Measurements from ENCODE around the gene FAM168B. TPM values are rescaled to one million over a fixed set of nuclear protein-coding genes. Genes with fewer than 3 reads are reported as not detected.

The FAM168B gene
- polyA plus RNA-seq, 5 donors, result 76.1 to 92.4 (median 86.7) TPM

DNA sequence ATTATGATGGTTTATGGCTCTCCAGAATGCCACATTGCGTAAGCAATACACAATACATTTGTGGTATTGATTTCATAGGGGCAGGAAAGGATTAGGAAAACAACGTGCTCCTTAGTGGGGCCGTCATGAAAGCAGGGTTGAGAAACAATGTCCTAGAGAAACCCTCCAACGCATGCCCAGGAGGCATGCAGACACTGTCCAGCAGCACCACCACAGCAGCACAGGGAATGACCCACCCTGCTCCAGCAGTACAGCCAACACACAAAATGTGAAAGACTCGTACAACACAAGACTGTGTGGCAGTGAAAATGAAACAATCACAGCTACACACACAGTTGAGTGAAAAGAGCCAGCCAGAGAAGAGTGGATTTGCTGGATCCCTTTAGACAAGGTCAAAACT lies 66.3 kb downstream of the FAM168B start:
- DNase-seq, result no peak

DNA sequence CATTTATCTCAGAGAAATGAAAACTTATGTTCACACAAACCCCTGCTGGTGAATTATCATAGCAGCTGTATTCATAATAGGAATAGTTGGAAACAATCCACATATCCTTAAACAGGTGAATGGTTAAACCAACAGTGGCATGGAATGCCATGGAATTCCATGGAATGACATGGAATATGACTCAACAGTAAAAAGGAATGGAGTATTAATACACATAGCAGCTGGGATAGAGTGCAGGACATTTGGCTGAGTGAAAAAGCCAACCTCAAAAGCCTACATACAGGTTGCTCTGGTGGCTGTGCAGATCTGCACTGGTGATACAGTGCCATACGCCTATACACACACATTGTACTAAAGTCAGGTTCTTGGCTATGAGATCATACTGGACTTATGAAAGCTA lies 69.5 kb downstream of the FAM168B start:
- DNase-seq, result no peak

DNA sequence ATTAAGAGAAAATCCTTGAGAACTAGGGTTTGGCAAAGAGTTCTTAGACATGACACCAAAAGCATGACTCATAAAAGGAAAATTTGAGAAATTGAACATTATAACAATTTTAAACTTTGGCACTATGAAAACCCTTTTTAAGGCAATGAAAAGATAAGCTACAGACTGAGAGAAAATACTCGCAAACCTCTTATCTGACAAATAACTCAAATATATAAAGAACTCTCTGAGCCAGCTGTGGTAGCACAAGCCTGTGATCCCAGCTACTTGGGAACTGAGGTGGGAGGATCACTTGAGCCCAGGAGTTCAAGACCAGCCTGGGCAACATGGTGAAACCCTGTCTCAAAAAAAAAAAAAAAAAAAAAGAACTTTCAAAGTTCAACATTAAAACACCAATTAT lies 70.5 kb downstream of the FAM168B start:
- DNase-seq, result no peak

DNA sequence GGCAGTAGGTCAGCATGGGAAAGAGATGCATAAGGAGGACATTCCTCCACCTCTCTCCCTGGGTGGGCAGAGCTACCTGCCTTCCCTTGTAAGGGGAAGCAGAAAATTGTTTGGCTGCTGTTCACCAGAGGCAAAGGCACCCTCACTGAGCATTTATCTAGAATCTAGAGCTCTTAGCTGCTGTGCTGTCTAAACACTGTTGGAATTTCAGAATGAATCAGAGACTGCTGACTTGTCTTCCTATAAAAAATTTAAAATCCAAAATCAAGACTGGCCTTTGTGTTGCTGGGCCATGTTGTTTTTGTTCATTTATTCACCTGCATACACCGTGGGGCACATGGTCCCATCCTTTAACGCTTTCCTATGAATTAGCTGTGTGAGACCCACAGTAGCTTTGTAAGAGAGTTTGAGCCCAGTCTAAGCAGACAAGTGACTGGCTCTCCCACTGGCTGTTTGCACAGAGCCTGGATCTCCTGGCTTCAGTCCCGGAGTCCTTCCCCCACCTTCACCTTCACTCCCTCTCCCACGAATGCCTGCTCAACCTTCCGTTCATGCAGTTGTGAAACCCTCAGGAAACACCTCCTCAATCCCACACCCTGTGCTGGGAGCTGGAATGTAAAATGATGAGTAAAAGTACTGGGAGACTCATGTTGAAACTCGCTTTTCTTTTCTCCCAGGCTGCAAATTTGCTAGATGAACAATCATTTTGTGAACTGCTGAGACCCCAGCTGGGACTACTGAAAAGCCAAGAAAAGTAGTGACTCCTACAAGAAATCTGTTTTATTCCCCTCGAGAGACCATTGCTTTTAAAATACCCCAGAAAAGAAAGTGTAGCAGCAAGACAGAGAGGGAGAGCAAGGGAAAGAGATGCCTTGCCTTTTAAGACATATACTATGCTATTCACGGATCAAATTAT lies 76.2 kb downstream of the FAM168B start:
- DNase-seq, result no peak

DNA sequence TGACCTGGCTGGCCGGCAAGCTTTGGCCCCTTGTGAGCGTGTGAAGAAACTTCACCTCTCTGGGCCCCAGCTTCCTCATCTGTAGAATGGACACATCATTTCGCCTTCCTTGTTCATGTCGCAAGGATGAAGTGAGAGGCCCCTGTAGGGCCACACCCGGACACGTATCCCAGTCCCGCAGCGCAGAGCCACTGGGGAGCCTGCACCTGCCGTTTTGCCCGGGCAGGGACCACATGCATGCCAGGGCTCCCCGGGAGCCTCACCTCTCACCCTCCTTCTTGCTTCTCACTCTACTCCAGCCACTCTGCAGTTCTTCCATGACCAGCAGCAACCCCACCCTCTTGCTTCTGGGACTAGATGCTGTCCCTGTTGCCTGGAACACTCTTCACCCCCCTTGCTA lies 77.5 kb downstream of the FAM168B start:
- no peak for DNase-seq

DNA sequence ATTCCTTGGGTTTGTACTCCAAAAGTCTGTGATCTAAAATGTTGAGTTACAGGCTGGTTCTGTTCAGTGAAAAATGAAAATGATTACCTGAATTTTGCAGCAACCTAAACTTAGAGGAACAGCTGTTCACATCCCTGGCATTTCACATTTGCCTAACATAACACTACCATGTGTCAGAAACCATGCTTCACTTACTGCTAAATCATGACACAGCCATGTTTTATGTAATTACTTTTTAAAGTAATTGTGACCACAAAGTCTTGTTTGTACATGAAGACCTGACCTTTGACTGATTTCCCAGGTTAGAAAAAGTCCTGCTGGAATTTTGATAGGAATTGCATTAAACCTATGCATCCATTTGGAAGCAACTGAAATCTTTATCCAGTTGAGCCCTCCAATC lies 79.1 kb downstream of the FAM168B start:
- DNase-seq, result no peak

DNA sequence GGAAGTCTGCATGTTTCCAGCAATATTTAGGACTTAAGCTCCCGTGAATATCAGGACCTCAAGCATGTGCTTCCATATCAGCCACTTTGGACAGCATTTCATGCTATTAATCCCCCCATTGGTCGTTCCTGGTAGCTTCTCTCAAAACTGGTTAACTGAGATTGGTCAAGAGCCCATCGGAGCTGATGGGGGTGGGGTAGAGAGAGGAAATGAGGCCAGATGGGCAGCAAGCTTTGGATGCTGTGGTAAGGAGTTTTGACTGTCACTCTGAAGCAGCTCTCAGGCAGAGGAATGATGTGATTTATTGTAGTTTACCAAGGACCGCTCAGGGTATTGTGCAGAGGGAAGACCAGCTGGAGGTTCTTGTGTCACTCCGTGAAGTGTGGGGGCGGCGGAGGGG lies 81.8 kb downstream of the FAM168B start:
- DNase-seq, result no peak

DNA sequence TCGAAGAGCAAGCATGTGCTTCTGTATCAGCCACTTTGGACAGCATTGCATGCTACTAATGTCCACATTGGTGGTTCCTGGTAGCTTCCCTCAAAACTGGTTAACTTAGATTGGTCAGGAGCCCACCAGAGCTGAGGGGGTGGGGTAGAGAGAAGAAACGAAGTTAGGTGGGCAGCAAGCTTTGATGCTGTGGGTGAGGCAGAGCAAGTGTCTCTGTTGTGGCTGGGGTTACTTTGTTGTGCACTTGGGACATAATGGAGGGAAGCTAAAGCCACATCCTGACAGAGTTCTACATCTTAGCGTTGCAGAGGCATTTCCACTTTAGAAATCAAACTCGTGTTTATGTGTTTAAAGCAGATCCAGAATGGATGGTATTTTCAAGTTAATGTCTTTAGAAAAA lies 82.7 kb downstream of the FAM168B start:
- DNase-seq, result no peak

DNA sequence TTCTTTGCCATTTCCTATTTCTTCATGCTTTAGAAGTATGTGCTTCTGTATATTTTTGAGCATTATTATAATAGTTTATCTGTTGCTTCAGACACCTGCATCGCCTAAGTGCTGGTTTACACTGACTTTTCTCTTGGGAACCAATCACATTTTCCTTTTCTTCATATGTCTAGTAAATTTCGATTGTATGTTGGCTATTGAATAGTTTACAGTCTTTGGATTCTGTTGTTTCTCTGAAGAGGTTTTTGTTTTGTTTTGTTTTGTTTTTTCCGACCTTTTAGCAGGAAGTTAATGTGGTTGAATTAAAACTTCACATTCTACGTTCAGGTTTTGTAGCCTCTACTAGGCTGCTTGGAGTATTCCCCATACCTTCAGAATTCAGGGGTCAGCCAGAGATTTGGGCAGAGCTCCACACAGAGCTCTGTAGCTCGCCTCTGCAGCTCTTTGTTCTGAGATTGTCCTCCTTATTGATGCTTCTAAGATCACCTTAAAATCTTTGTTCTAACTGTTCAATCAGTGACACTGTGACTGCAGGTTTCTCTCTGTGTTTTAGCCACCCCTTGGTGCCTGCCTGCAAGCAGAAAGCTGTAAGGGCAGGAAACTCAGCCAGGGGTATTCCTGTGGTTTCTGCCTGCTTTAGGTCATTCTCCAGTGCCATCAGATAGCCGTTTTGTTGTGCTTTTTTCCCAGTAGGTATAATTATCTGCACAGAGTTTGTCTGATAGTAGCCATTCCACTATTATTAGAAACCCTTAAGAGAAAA lies 83.4 kb downstream of the FAM168B start:
- DNase-seq, result no peak

DNA sequence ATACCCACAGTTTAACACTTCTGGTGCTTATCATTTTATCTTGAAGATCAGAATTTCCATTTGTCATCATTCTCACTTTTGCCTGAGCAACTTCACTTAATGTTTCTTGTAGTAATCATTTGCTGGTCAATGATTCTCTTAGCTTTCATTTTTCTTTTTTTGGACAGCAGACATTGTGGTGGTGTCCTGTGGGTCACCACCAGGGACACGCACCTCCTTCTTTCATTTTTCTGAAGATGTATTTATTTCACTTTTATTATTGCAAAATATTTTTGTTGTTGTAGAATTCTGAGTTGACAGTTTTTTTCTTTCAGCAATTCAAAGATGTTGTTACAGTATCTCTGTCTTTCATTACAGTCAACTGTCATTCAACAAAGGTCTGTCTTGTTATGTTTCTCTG lies 84.3 kb downstream of the FAM168B start:
- no peak for DNase-seq

DNA sequence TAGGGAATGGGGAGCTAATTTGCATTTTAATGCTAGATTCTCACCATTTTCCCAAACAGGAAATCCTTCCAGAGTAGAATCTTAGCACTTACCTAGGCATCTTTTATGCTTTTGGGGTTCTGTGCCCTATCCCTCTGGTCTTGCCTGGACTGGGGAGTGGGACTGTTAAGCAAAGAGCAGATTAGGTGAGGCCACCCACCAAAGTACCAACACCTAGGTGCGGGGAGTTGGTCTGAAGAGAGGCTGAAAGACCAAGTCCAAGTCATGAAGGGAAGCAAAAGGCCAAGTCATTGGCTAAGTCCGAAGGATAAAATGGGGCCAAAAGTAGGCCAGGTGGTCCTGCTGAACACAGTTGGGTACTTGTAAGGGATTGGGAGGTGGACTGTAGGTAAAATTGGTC lies 86.7 kb downstream of the FAM168B start:
- DNase-seq, result no peak

DNA sequence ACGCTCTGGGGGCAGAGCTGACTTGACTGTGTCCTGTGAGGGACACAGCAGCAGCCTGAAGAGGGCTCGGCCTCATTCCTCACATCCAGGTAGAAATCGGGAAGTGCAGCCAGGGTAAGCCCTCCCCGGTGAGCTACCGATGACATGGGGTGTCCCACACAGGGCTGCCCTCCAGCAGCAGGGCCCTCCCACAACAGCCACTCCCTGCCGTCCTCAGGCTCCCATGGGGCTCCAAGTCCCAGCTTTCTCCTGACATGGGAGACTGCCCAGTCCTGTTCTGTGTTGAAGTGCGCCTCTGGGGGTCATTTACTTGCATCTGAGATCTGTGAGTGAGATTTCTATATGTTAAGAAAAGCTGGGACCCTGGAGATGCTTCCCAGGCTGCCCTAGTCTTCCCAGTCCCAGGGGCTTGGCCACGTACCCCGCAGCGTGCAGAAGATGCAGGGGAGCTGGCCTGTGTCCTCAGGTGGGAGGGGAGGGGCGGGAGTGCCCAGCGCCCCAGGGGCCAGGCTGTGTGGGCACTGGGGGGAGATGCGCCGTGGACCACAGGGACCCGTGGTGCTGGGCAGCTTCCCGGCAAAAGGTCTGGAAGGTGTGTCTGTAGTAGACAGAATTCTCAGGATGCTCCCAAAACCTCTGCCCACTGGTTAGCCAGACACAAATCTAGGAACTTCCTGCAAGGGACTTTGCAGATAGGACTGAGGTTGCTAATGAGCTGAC lies 87.9 kb downstream of the FAM168B start:
- DNase-seq, result no peak

DNA sequence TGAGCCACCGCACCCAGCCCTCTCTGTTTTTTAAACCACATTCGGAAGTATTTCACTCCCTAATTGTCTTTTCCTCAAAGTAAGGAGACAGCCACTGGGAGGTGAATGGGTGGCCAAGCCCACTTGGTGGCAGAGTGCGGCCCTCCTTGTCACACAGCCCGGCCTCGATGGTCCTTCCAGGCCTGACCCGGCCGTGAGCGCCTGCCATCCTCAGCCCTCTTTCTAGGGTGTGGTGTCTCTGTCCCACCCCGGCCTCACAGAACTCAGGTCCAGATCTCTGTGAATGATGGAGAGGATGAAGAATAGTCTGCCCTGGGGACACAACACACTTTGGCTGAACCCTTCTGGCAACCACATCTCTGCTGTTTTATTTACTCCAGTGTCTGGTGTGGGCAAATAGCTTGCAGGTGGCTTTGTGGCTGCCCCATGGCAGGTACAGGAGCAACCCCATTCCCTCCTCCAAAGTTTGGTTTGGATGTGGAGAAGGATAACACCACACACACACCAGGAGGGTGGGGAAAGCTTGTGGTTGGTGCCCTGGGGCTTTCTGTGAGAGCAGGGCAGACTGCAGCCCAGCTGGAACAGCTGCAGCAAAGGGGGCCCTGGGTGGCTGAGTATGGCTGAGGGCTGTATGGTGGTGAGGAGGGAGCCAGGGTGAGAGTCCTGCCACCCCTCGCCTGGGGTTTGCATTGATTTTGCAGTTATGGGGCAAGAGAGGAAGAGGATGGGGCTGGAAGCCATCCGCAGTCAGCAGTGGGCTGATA lies 88.6 kb downstream of the FAM168B start:
- no peak for DNase-seq

DNA sequence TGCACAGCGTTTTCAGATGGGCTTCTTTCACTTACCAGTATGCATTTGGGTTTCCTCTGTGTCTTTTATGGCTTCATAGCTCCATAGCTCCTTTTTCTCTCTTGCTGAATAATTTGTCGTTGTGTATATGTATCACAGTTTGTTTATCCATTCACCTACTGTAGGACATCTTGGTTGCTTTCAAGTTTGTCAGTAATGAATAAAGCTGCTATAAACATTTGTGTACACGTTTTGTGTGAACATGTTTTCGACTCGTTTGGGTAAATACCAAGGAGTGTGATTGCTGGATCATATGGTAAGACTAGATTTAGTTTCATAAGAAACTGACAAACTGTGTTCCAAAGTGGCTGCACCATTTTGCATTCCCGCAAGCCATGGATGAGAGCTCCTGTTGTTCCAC lies 94.7 kb downstream of the FAM168B start:
- no peak for DNase-seq

Other genes with a start within 250 kb of the FAM168B start
- 10 to 100 TPM; 32.8 to 38.2 (median 37.8) TPM for gene PLEKHB2, start 11.9 kb upstream of the FAM168B start, polyA plus RNA-seq (ENCODE audit: insufficient read depth in 1 of 5, insufficient read length in 5 of 5, low replicate concordance in 1 of 5)
- gene POTEE, start 116.1 kb upstream of the FAM168B start, polyA plus RNA-seq (ENCODE audit: insufficient read depth in 1 of 5, insufficient read length in 5 of 5, low replicate concordance in 1 of 5), result under 1 TPM in 3 of 5 donors, not detected in 2; 0.04 to 0.18 (median 0.08) TPM

Data from right lung (tissue), 5 donors.